GM13977 (cell line): ENCODE measurements around the gene FGFR4.
"Not testable (repeated sequence)": the region's sequence is repeated elsewhere in the genome, so short reads cannot be mapped to it uniquely, and the experiment has no call there.

Source experiments
- DNase-seq: peaks from one replicate; pipeline ENCODE4 v3.0.0; 2012; ENCODE audit warnings: low spot score
- in situ Hi-C: fragments of 300-500 bp; cut with MboI; formaldehyde crosslinking; loops from one replicate; pipeline ENCODE4 v1.12.0; 2022; ENCODE audit warnings: low sequenced_read_pairs, low pct_unique_long_range_greater_than_20kb, mixed read lengths, inconsistent platforms; ENCODE audit not compliant: unreplicated experiment
- TF ChIP-seq, protein P1 (sequence below): IDR thresholded peaks from 2 replicates; pipeline ENCODE4 v1.5.1; 2012; ENCODE audit warnings: mild to moderate bottlenecking, control low read depth; ENCODE audit not compliant: insufficient read depth; ENCODE audit errors: extremely low read depth, missing control alignments

The FGFR4 gene

DNA sequence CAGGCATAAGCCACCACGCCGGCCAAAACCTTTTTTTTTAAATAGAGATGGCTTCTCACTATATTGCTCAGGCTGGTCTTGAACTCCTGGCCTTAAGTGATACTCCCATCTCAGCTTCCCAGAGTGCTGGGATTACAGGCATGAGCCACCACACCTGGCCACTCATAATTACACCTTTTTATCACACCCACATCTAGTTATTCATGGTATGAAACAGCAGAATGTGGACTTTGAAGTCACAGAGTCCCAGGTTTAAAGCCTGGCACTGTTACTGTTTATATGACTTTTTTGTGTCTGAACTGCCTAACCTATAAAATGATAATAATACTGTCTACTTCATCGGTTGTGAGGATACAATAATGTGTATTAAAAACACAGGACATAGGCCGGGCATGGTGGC lies 41.1 kb upstream of the FGFR4 start:
- in situ Hi-C loops: no loop called here

DNA sequence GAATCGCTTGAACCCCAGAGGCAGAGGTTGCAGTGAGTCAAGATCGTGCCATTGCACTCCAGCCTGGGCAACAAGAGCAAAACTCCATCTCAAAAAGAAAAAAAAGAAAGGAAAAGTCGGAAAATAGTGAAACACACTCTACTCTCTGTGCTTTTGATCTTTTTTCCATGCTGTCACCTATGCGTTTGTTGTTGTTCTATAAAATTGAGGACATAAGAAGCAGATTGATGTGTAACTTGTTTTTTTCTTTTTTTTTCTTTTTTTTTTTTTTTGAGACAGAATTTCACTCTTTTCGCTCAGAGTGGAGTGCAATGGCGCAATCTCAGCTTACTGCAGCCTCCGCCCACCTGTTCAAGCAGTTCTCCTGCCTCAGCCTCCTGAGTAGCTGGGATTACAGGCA lies 38.2 kb upstream of the FGFR4 start:
- DNase-seq, in situ Hi-C loops: not testable (repeated sequence)

More for the DNA sequence above, 41.1 kb upstream of the FGFR4 start:
- TF ChIP-seq, protein P1, sequence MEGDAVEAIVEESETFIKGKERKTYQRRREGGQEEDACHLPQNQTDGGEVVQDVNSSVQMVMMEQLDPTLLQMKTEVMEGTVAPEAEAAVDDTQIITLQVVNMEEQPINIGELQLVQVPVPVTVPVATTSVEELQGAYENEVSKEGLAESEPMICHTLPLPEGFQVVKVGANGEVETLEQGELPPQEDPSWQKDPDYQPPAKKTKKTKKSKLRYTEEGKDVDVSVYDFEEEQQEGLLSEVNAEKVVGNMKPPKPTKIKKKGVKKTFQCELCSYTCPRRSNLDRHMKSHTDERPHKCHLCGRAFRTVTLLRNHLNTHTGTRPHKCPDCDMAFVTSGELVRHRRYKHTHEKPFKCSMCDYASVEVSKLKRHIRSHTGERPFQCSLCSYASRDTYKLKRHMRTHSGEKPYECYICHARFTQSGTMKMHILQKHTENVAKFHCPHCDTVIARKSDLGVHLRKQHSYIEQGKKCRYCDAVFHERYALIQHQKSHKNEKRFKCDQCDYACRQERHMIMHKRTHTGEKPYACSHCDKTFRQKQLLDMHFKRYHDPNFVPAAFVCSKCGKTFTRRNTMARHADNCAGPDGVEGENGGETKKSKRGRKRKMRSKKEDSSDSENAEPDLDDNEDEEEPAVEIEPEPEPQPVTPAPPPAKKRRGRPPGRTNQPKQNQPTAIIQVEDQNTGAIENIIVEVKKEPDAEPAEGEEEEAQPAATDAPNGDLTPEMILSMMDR: no peak
- DNase-seq: no peak

DNA sequence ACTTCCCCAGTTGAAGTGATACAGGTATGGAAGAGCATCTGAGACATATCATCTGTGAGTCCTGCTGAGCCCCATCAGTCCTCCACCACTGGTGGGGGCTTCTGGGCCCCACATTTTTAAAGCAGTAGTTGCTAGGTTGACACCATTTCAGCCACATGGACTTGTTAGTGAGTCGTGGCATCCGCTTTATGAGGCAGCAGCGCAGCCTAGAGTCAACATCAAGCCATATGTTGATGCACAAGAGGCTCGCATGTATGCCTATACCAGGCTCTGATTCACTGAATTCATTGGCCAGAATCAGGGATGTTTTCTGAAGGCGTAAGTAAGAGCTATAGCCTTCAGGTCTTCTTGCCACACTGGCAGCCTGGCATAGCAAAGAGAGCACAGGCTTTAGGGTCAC lies 37.4 kb upstream of the FGFR4 start:
- DNase-seq: no peak
- in situ Hi-C loops: no loop called here
- TF ChIP-seq, protein P1: peak; percentile 14

DNA sequence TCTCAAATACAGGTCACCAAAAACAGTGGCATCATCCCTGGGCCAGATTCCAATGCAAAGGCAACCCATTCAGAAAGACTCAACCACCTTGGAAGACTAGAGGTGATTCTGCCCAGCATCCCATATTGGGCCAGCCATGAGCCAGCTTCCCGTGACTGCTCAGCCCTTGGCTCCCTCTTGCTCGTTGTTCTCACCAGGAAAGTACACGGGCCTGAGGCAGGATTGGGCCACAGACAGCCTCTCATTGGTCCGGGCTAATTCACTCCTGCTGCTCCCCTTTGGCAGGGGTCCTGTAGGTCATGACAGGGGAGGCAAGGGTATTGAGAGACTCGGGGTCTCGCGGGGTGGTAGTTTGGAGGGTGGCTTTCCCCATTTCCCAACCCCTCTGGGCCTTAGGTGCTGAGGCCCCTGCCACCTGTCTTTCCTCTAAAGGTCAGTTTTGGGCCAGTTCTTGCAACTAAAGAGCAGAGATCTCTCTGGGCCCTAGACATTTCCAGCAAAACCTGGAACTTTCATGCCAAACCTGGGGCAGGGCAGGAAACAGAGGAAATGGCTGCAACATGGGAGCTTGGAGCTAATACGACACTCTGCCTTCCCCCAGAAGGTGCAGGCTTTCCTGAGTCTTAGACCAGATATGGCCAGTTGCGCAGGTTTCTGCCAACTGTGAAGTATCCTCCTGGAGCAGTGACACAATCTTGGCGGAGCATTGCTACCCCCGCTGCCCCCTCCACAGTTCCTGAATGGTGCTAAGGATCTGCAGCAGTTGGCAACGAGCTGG lies 22.0 kb upstream of the FGFR4 start:
- TF ChIP-seq, protein P1: no peak
- DNase-seq: no peak
- in situ Hi-C loops: no loop called here

DNA sequence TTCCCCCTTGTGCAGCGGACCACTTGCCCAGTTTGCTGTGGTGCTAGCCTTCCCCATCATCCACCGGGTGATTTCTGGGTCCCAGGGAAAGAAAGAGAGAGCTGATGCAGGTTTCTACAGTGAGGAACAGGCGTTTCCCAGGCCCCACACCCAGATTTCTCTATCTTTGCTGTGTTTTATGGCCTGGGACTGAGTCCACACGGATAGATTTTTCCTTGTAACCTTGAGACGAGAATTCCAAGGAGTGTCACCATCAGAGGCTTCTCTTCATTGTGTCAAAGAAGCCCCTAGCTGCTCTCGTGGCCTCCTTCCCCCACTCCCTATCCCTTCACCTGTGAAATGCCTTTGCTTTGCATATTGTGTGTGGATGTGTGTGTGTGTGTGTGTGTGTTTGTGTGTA lies 21.2 kb upstream of the FGFR4 start:
- in situ Hi-C loops: no loop called here

DNA sequence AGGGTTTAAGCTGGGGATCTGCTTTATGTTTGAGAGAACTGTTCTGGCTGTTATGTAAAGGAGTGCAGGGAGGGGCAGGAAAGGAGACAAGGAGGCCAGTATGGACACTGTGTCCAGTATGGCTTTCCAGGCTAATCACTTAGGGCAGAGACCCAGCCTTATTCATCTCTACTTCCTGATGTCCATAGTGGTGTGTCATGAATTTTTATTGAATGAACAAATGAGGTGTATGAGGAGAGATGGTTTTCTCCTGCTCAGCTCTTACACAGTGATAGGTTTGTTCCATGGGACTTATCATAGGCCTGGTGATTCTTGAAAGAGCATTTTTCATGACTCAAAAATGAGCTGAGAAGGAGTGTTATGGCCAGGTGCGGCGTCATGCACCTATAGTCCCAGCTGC lies 20.5 kb upstream of the FGFR4 start:
- DNase-seq: no peak
- TF ChIP-seq, protein P1: no peak
- in situ Hi-C loops: no loop called here

More for the DNA sequence above, 21.2 kb upstream of the FGFR4 start:
- TF ChIP-seq, protein P1: no peak
- DNase-seq: no peak

DNA sequence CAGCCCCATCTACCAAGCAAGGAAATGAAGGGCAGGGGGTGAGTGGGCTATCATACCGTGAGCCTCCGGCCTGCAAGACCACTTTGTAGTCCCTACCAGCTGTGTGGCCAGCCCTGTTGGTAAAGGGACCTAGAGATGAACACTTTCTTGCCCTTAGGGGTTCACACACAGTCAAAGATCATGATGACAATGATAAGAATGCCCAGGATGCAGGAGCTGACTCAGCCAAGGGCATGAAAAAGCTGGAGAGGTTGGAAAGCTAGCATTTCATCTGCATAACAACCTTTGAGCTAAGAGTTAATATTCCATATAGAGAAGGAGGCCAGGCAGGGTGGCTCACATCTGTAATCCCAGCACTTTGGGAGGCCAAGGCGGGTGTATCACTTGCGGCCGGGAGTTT lies 19.2 kb upstream of the FGFR4 start:
- TF ChIP-seq, protein P1: no peak
- in situ Hi-C loops: no loop called here
- no peak for DNase-seq
